Esophagus squamous epithelium (tissue), 4 donors: ENCODE measurements around the gene ZNF343.

ENCODE experiments used
- CTCF ChIP-seq, 6 experiments: fragments of 450-650 bp in 4 of 6; fragments of 200-600 bp in 2 of 6; sonication (generic) in 2 of 6; IDR thresholded peaks; one replicate each; pipeline ENCODE4 v1.5.1; 2016 to 2019; ENCODE audit warnings: antibody characterized with exemption in 6 of 6, mild to moderate bottlenecking in 4 of 6, moderate library complexity in 4 of 6
- POLR2A ChIP-seq, 4 donors: fragments of 450-650 bp; IDR thresholded peaks; one replicate each; pipeline ENCODE4 v1.6.1; 2017; ENCODE audit warnings: antibody characterized with exemption in 4 of 4, mild to moderate bottlenecking in 4 of 4, moderate library complexity in 3 of 4

- TF ChIP-seq CTCF (IDR thresholded peaks at IDR 0.05) (peak in 1 of 6 experiments; percentile 3), POLR2A (IDR thresholded peaks at IDR 0.05) (peak in 1 of 4 donors; percentile 55)
Observed at GRCh38 chr20:2508631-2509467, at the start of gene ZNF343.
